MCF 10A (cell line): ENCODE data around the gene CTSE. TPM values are rescaled to one million over a fixed set of nuclear protein-coding genes. Genes with fewer than 3 reads are reported as not detected.

Experiments
- BruUV-seq: library from RNA; stranded (reverse); fragments of 400-500 nt; replicated peaks from 2 replicates; lab custom pipeline; 2021; lab: Mats Ljungman, UMichigan
- CTCF ChIA-PET: fragments of 300-600 bp; sonication (Branson Sonifier 250); formaldehyde crosslinking; extraction: SDS; loops from one replicate; lab custom pipeline; 2021; ENCODE audit warnings: antibody characterized with exemption, inconsistent platforms; lab: Yijun Ruan, JAX
- POLR2A ChIA-PET: fragments of 300-600, 350-650 bp; sonication (Branson Sonifier 250); formaldehyde crosslinking; extraction: SDS; loops from one replicate; lab custom pipeline; 2020; ENCODE audit warnings: antibody characterized with exemption, inconsistent platforms; lab: Yijun Ruan, JAX
- DNase-seq: peaks from one replicate; pipeline ENCODE4 v3.0.0-alpha.2; 2018; ENCODE audit not compliant: unreplicated experiment
- H3K27ac Mint-ChIP-seq: one replicate; pipeline ENCODE4 v1.8.0; 2022; ENCODE audit warnings: mild to moderate bottlenecking, low read depth, mixed read lengths; ENCODE audit not compliant: unreplicated experiment
- H3K27me3 Mint-ChIP-seq: one replicate; pipeline ENCODE4 v1.8.0; 2022; ENCODE audit warnings: mixed read lengths; ENCODE audit not compliant: insufficient read depth, unreplicated experiment
- H3K36me3 Mint-ChIP-seq: one replicate; pipeline ENCODE4 v1.8.0; 2022; ENCODE audit warnings: mild to moderate bottlenecking, moderate library complexity, mixed read lengths; ENCODE audit not compliant: insufficient read depth, unreplicated experiment
- H3K4me1 Mint-ChIP-seq: one replicate; pipeline ENCODE4 v1.8.0; 2022; ENCODE audit warnings: mixed read lengths; ENCODE audit not compliant: insufficient read depth, unreplicated experiment
- H3K4me3 Mint-ChIP-seq: one replicate; pipeline ENCODE4 v1.8.0; 2022; ENCODE audit warnings: mild to moderate bottlenecking, moderate library complexity, mixed read lengths; ENCODE audit not compliant: unreplicated experiment
- H3K9me3 Mint-ChIP-seq: one replicate; pipeline ENCODE4 v1.8.0; 2022; ENCODE audit warnings: mixed read lengths; ENCODE audit not compliant: unreplicated experiment
- CTCF ChIP-seq: fragments of 200-600 bp; IDR thresholded peaks from one replicate; pipeline ENCODE4 v1.8.0; 2022; ENCODE audit warnings: antibody characterized with exemption, mild to moderate bottlenecking; ENCODE audit not compliant: unreplicated experiment
- intact Hi-C: fragments of 100-400 bp; cut with micrococcal nuclease; formaldehyde crosslinking; loops from 2 replicates; pipeline ENCODE4 v1.14.1; 2022
- total RNA-seq: library from RNA; stranded (reverse); gene quantifications from 2 replicates; pipeline ENCODE4 v1.2.3, GENCODE V29; 2022

The CTSE gene
- total RNA-seq, 1 experiment from 2014 or later, result 0.79 TPM

GRCh38 chr1:206025283-206025820, 1.7 kb upstream of the CTSE start:
- DNase-seq, result peak; percentile 75
- H3K36me3 Mint-ChIP-seq, result no peaks in the 10 kb centered on the region
- intact Hi-C loops, result no loop called here
- no peak for TF ChIP-seq CTCF
- no peaks in the 10 kb centered on the region for H3K27me3 Mint-ChIP-seq
- CTCF ChIA-PET, result interaction anchor here (0.9 to 4.4 kb wide), 5 partner anchors 9 to 81 kb away, joined by 3 to 18 read pairs (median 4); no protein-coding TSS in a partner anchor
- H3K27ac Mint-ChIP-seq, result peak overlapping the region; percentile 46
- H3K4me1 Mint-ChIP-seq, result peaks cover 48% of the 10 kb centered on the region
- H3K4me3 Mint-ChIP-seq, result no peak overlapping the region
- POLR2A ChIA-PET, result interaction anchor here (0.6 to 2.8 kb wide), 9 partner anchors 20 to 94 kb away, joined by 3 to 22 read pairs (median 3); partner anchors contain the start of gene RAB7B
- H3K9me3 Mint-ChIP-seq, result no peaks in the 10 kb centered on the region
- no TSS peak for BruUV-seq

DNA sequence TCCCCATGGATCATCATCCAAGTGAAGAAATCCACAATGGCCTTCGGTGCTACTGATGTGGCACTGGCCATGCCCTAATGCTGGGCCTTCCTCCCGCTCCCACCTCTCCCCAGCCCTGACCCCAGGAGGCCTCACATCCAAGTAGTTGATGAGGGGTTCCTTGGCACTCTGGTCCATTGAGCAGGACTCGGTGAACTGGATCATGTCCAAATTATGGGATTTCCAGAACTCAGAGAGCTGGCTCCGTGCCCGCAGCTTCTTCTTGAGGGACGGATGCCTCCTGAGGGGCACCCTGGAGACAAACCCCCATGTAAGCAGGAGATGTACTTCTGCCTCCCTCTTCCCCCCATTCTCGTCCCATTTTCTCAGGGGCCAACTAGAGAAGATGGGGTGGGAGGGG, 929 bp downstream of the CTSE start:
- intact Hi-C loops, result no loop called here
- Mint-ChIP-seq H3K27ac (no peak overlapping the region), H3K4me3 (no peak overlapping the region), H3K4me1 (peaks cover 28% of the 10 kb centered on the region), H3K27me3 (no peaks in the 10 kb centered on the region), H3K9me3 (no peaks in the 10 kb centered on the region), H3K36me3 (no peaks in the 10 kb centered on the region)
- no peak for TF ChIP-seq CTCF
- ChIA-PET POLR2A (interaction anchor here (1.0 to 1.4 kb wide), 3 partner anchors 8 to 23 kb away, joined by 3 to 4 read pairs (median 4); partner anchors contain the start of gene RAB7B), CTCF (interaction anchor here (0.6 kb wide), 1 partner anchor 220 kb away, joined by 3 read pairs; no protein-coding TSS in a partner anchor)
- DNase-seq, result no peak
- no TSS peak for BruUV-seq

GRCh38 chr1:206021626-206022365, 1.9 kb downstream of the CTSE start:
- no TSS peak for BruUV-seq
- peak overlapping the region; percentile 57 for H3K27ac Mint-ChIP-seq
- peaks cover 28% of the 10 kb centered on the region for H3K4me1 Mint-ChIP-seq
- H3K4me3 Mint-ChIP-seq, result no peak overlapping the region
- intact Hi-C loops, result no loop called here
- H3K36me3 Mint-ChIP-seq, result no peaks in the 10 kb centered on the region
- H3K9me3 Mint-ChIP-seq, result no peaks in the 10 kb centered on the region
- peak; percentile 55 for DNase-seq
- CTCF ChIA-PET, result interaction anchor here (0.5 to 1.8 kb wide), 4 partner anchors 8 to 44 kb away, joined by 3 to 9 read pairs (median 4); no protein-coding TSS in a partner anchor
- no peaks in the 10 kb centered on the region for H3K27me3 Mint-ChIP-seq
- POLR2A ChIA-PET, result interaction anchor here (1.2 to 1.9 kb wide), 3 partner anchors 8 to 24 kb away, joined by 3 to 6 read pairs (median 4); partner anchors contain the start of gene RAB7B
- TF ChIP-seq CTCF, result no peak
